ENCODE results near the gene MAP3K10.
"Not testable (repeated sequence)": the region's sequence is repeated elsewhere in the genome, so short reads cannot be mapped to it uniquely, and the experiment has no call there.

The MAP3K10 gene

GRCh38 chr19:40190891-40191835, at the start of gene MAP3K10:
Gene MAP3K10 (plus strand): TSS chr19:40191426. CDS start chr19:40192032, 606 bp downstream.
- peak; percentile 66 for DNase-seq (ENCODE audit: low read depth)

DNA sequence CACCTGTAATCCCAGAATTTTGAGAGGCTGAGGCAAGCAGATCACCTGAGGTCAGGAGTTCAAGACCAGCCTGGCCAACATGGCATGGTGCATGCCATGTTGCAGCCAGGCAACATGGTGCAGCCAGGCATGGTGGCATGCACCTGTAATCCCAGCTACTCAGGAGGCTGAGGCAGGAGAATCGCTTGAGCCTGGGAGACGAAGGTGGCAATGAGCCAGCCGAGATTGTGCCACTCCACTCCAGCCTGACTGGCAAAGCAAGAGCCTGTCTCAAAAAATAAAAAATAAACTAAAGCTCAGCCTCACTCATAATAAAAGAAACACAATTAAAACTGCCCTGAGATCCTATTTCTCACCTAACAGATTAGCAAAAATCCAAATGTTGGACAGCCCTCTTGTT, 49.7 kb upstream of the MAP3K10 start:
- no peak for DNase-seq (ENCODE audit: low read depth)

DNA sequence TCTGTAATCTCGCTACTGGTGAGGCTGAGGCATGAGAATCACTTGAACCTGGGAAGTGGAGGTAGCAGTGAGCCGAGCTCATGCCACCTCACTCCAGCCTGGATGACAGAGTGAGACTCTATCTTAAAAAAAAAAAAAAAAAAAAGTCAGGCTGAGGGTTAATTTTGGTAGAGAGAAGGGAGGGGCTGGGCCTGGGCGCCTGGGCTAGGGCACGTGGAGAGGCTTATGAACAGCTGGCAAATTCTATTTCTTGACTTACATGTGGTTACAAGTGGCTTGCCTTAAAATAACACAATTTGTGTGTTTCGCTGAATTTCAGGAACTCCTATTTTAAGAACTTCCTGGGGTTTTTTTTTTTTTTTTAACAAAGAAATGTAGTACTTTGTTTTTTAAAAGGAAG, 47.6 kb upstream of the MAP3K10 start:
- no peak for DNase-seq (ENCODE audit: low read depth)

DNA sequence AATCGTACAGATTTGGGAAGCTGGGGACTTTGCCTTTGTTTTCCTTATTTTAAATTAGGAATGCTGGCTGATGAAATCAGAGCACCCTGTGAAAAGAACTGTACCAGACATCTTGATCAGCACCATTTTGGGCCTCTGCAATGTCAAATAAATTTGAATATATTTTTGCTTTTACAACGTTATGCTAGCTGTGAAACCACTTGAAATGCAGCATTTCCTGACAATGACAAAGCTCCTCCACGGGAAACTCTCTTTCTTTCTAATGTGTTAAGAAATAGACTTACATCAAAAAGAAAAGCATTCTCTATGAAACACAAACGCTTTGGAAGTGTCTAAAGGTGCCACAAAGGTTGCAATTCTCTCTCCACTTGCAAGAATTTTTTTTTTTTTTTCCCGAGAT, 47.1 kb upstream of the MAP3K10 start:
- DNase-seq (ENCODE audit: low read depth) = no peak

- DNase-seq (ENCODE audit: low read depth) = no peak
Measured at GRCh38 chr19:40144947-40145748, 46.1 kb upstream of the MAP3K10 start.

GRCh38 chr19:40145749-40146029, 45.5 kb upstream of the MAP3K10 start:
- not testable (repeated sequence) for DNase-seq (ENCODE audit: low read depth)

- no peak for DNase-seq (ENCODE audit: low read depth)
Measured at GRCh38 chr19:40147338-40147692, 43.9 kb upstream of the MAP3K10 start.

- DNase-seq (ENCODE audit: low read depth) = no peak
Measured at GRCh38 chr19:40147693-40148347, 43.4 kb upstream of the MAP3K10 start.

GRCh38 chr19:40149501-40149900, 41.7 kb upstream of the MAP3K10 start:
- no peak for DNase-seq (ENCODE audit: low read depth)

- no peak for DNase-seq (ENCODE audit: low read depth)
Measured at GRCh38 chr19:40150170-40150569, 41.1 kb upstream of the MAP3K10 start.

DNA sequence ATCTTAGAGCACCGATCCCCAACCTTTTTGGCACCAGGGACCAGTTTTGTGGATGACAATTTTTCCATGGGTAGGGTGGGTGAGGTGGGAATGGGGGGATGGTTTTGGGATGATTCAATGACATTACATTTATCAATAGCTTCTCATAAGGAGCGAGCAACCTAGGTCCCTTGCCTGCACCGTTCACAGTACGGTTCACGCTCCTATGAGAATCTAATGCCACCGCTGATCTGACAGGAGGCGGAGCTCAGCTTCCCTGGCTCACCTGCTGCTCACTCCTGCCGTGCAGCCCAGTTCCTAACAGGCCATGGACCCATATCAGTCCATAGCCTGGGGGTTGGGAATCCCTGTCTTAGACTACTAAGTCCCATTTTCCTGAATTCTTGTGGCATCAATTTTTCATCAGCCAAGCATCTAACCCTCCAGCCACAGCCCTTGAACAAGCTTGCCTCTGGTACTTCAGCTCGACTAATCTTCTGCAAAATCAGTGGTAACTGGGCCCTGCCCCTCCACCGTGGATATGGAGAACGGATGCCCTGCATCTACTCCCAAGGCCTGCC, 37.0 kb upstream of the MAP3K10 start:
- no peak for DNase-seq (ENCODE audit: low read depth)

- no peak for DNase-seq (ENCODE audit: low read depth)
Measured at GRCh38 chr19:40155749-40156265, 35.4 kb upstream of the MAP3K10 start.

DNA sequence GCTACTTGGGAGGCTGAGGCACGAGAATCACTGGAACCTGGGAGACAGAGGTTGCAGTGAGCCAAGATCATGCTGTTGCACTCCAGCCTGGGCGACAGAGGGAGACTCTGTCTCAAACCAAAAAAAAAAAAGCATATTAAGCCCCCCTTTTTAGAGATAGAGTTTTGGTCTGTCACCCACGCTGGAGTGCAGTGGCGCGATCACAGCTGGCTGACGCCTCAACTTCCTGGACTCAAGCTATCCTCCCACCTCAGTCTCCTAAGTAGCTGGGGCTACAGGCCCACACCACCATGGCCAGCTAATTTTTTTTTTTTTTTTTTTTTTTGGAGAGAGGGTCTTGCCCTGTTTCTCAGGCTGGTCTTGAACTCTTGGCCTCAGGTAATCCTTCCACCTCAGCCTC, 34.2 kb upstream of the MAP3K10 start:
- DNase-seq (ENCODE audit: low read depth) = no peak

DNA sequence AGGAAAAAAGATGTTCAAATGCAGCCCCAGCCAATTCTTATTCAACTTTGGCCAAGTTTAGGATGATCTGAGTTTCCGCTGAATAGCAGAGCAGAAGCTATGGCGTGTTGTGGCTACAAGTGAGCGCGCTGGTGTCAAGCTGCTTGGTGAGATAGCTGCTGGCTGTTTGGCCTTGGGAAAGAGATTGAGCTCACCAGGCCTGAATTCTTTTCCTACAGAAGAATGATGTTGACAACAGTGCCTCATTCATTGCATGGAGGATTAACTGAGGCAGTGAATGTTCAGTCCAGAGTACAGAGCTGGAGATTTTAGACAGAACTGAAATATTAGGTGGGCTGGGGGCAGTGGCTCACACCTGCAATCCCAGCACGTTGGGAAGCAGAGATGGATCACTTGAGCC, 31.5 kb upstream of the MAP3K10 start:
- DNase-seq (ENCODE audit: low read depth) = no peak

DNA sequence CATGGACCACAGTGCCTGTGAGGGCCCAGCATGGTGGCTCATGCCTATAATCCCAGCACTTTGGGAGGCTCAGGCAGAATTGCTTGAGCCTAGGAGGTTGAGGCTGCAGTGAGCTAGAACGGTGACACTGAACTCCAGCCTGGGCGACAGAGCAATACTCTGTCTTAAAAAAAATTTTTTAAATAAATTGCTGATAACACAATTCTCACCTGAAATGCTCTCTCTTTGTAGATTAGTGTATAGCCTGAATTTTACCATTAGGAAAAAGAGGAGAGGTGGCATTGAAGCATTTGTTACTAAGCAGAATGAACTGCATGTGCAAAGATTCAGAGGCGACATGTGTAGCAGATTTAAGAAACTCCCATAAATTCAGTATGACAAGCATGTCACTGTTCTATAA, 29.1 kb upstream of the MAP3K10 start:
- DNase-seq (ENCODE audit: low read depth) = no peak

- no peak for DNase-seq (ENCODE audit: low read depth)
Measured at GRCh38 chr19:40163541-40164129, 27.6 kb upstream of the MAP3K10 start.

- DNase-seq (ENCODE audit: low read depth) = peak; percentile 36
Measured at GRCh38 chr19:40165362-40165937, 25.8 kb upstream of the MAP3K10 start.

DNA sequence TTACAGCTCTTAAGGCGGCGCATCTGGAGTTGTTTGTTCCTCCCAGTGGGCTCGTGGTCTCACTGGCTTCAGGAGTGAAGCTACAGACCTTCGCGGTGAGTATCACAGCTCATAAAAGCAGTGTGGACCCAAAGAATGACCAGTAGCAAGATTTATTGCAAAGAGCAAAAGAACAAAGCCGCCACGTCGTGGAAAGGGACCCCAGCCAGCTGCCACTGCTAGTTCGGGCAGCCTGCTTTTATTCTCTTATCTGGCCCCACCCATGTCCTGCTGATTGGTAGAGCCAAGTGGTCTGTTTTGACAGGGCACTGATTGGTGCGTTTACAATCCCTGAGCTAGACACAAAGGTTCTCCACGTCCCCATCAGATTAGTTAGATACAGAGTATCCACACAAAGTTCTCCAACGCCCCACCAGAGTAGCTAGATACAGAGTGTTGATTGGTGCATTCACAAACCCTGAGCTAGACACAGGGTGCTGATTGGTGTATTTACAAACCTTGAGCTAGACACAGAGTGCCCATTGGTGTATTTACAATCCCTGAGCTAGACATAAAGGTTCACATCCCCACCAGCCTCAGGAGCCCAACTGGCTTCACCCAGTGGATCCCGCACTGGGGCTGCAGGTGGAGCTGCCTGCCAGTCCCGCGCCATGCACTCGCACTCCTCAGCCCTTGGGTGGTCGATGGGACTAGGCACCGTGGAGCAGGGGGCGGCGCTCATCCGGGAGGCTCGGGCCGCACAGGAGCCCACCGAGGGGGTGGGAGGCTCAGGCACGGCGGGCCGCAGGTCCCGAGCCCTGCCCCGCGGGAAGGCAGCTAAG, 21.5 kb upstream of the MAP3K10 start:
- not testable (repeated sequence) for DNase-seq (ENCODE audit: low read depth)

GRCh38 chr19:40170303-40170989, 20.8 kb upstream of the MAP3K10 start:
- not testable (repeated sequence) for DNase-seq (ENCODE audit: low read depth)

DNA sequence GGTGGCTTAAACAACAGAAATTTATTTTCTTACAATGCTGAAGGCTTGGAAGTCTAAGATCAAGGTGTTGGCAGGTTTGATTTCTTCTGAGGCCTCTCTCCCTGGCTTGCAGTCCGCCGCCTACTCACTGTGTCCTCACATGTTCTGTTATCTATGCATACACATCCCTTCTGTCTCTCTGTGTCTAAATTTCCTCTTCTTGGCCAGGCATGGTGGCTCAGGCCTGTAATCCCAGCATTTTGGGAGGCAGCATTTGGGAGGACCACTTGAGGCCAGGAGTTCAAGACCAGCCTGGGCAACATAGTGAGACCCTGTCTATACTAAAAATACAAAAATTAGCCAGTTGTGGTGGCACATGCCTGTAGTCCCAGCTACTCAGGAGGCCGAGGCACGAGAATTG, 19.9 kb upstream of the MAP3K10 start:
- not testable (repeated sequence) for DNase-seq (ENCODE audit: low read depth)
